ENCODE measurements around the gene PTGS2.
"Not testable (repeated sequence)": the region's sequence is repeated elsewhere in the genome, so short reads cannot be mapped to it uniquely, and the experiment has no call there.

Gene PTGS2

GRCh38 chr1:186670297-186671135, 9.7 kb downstream of the PTGS2 start:
- no peak for DNase-seq (ENCODE audit: low spot score)

DNA sequence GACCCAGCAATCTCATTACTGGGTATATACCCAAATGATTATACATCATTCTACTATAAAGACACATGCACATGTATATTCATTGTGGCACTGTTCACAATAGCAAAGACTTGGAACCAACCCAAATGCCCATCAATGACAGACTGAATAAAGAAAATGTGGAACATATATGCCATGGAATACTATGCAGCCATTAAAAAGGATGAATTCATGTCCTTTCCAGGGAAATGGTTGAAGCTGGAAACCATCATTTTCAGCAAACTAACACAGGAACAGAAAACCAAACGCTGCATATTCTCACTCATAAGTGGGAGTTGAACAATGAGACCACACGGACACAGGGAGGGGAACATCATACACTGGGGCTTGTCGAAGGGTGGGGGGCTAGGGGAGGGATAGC, 10.4 kb downstream of the PTGS2 start:
- DNase-seq (ENCODE audit: low spot score) = not testable (repeated sequence)

GRCh38 chr1:186664217-186664616, 16.0 kb downstream of the PTGS2 start:
- not testable (repeated sequence) for DNase-seq (ENCODE audit: low spot score)

DNA sequence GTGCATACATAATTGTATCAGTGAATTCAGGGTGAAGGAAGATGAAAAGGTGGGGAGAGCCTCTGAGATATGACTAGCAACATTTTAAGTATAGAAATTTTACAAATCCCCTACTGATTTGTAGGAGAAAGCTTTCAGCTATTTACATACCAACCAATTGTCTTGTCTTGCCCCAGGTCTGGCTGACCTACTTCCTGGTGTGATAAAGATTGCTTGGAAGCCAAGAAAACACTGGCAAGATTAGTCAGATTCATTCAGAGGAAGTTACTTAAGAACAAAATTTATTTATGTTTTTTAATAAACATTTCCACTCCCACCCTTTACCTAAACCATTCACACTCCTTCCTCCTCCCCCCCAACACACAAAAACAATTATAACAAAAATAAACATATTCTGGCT, 17.5 kb downstream of the PTGS2 start:
- peak; percentile 69 for DNase-seq (ENCODE audit: low spot score)

- no peak for DNase-seq (ENCODE audit: low spot score)
Measured at GRCh38 chr1:186659890-186660341, 20.3 kb downstream of the PTGS2 start.

DNA sequence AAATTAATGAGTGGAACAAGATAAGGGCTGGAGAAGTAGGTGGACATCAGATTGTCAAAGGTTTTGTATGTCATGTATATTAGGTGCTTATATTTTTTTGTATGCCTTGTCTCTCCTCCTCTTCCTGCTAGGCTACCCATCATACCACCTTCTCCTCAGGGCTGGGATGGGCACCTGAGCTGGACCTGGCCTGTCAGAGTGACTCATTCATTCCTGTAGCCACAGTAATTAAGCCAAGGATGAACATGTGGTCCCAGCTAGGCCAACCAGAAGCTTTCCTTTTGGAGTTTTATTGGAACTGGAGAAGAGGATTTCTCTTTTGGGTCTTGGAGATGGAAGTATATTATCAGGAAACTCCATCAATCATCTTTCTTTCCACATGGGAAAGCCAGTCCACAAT, 21.2 kb downstream of the PTGS2 start:
- no peak for DNase-seq (ENCODE audit: low spot score)

GRCh38 chr1:186657481-186657880, 22.7 kb downstream of the PTGS2 start:
- no peak for DNase-seq (ENCODE audit: low spot score)

GRCh38 chr1:186655876-186656275, 24.3 kb downstream of the PTGS2 start:
- DNase-seq (ENCODE audit: low spot score) = peak; percentile 90

DNA sequence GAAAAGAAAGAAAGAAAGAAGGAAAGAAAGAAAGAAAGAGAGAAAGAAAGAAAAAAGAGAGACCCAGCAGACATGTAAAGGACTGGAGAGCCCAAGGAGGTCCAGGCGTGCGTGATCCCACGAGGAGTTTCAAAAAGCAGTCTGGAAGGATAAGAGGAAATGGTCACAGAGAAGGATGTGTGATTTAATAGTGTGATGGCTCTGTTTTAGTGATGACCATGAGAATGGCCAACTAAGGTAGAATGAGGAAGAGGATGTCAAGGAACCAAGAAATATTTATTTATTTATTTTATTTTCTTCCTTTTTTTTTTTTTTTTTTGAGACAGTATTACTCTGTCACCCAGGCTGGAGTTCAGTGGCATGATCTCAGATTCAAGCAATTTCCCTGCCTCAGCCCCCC, 25.5 kb downstream of the PTGS2 start:
- no peak for DNase-seq (ENCODE audit: low spot score)

DNA sequence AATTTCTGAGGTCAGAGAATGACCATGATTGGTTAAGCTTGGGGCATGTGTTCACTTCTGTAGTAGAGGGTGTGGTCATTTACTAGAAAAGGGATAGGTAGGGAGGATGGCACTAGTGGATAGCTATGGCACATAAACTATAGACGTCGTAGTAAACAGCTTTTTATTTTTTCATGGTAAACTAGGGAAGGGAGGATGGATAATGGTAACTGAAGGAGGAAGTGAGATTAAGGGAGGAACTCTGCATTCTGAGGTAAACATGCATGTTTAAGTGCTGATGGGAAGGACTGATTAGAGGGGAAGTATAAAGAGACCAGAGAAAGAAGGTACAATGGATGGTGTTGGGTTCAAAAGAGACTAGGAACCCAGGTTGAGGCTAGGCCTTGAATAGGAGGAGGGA, 26.9 kb downstream of the PTGS2 start:
- no peak for DNase-seq (ENCODE audit: low spot score)

DNA sequence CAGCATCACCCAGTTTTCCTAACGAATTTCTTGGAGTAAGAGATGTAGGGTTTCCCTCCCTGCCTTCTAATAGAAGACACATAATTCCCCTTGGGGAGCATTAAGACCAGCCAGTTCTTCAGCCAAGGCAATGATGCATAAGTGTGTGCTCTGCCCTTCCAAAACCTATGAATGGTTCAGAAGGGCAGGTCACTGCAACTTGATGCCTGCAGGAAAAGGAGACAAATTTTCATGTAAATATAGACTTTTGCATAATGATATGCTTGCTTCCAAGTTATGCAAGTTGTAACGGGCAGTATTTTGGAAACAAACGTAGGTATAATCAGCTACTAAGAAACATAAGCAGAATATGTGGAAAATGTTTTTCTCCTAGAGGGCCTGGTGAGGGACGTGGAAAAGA, 31.6 kb downstream of the PTGS2 start:
- DNase-seq (ENCODE audit: low spot score) = no peak

- DNase-seq (ENCODE audit: low spot score) = not testable (repeated sequence)
Measured at GRCh38 chr1:186647985-186648384, 32.2 kb downstream of the PTGS2 start.

GRCh38 chr1:186643614-186644013, 36.6 kb downstream of the PTGS2 start:
- DNase-seq (ENCODE audit: low spot score) = no peak

DNA sequence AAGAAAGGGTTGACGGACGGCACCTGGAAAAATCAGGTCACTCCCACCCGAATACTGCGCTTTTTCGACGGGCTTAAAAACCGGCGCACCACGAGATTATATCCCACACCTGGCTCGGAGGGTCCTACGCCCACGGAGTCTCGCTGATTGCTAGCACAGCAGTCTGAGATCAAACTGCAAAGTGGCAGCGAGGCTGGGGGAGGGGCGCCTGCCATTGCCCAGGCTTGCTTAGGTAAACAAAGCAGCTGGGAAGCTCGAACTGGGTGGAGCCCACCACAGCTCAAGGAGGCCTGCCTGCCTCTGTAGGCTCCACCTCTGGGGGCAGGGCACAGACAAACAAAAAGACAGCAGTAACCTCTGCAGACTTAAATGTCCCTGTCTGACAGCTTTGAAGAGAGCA, 42.7 kb downstream of the PTGS2 start:
- DNase-seq (ENCODE audit: low spot score) = not testable (repeated sequence)

GRCh38 chr1:186636786-186637185, 43.4 kb downstream of the PTGS2 start:
- no peak for DNase-seq (ENCODE audit: low spot score)

DNA sequence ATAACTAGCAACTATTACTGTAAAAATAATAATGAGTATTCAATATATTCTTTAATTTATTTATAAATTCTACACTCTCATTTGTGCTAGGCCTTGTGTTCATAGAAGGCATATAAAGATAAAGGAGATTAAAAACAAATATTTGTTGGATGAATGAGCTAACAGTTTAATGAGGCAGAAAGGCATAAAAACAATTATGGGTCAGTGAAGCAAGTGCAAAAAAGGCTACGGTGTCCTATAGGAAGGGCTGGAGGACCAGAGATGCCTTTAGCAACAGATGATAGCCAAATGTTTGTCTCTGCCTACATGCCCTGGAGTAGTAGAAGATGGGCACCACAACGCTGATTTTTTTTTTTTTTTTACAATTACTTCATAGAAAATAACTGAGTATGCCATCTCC, 45.7 kb downstream of the PTGS2 start:
- DNase-seq (ENCODE audit: low spot score) = no peak

DNA sequence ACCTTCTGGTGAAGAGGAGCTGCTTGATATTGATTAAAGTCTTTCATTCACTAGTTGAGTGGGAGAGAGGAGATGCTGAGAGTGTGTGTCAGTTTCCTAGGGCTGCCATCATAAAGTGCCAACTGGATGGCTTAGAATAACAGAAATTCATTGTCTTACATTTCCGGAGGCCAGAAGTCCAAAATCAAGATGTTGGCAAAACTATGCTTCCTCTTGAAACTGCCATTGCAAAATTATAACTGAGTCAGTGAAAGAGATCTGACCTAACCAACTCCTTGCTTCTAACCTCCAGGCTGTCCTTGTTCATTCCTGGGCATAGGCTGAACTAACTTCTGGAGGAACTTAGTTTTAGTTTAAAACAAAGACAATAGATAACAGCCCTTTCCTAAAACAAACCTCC, 47.1 kb downstream of the PTGS2 start:
- DNase-seq (ENCODE audit: low spot score) = no peak

- DNase-seq (ENCODE audit: low spot score) = no peak
Measured at GRCh38 chr1:186629341-186629740, 50.9 kb downstream of the PTGS2 start.

DNA sequence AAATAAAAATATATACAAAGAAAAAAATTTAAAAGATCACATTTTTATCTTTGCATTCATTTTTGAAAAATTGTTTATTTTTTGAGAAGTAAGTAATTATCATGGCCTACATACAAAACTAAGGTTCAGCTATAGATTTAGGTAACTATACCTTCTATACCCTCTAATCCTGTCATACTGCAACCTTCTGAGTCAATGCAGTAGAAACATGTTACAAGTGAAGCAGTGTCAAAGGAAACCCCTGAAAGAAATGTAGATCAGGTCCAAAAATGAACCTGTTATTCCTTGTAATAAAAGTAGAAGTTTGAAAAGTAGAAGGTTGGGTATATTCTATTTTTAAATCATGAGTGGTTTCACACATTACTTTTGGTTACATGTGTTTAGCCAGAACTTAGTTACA, 51.3 kb downstream of the PTGS2 start:
- no peak for DNase-seq (ENCODE audit: low spot score)

- no peak for DNase-seq (ENCODE audit: low spot score)
Measured at GRCh38 chr1:186627019-186627418, 53.2 kb downstream of the PTGS2 start.

DNA sequence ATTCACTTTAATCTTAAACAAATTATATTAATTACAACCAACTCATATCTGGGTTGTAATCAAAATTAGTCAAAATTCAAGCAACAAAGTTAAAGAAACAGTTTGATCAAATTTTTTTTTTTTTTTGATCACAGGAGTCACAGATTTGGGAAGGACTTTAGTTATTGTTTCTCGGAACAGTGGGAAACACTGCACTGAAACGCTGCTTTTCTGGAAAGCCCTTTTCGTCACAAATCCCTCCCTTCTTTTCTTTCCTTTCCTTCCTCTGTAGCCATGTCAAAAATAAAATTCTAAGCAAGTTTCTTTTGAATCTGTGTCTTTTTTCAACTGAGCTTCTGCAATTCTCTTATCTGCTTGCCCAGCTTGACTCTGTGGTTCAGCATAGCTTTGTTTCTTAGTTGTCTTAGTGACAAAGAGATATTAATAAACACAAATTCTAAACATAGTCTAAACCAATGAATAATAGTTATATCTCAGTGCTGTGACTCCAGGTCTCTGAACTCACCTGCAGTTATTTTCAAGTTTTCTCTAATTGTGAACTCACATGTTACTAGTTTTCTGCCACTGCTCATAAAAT, 53.8 kb downstream of the PTGS2 start:
- no peak for DNase-seq (ENCODE audit: low spot score)

DNA sequence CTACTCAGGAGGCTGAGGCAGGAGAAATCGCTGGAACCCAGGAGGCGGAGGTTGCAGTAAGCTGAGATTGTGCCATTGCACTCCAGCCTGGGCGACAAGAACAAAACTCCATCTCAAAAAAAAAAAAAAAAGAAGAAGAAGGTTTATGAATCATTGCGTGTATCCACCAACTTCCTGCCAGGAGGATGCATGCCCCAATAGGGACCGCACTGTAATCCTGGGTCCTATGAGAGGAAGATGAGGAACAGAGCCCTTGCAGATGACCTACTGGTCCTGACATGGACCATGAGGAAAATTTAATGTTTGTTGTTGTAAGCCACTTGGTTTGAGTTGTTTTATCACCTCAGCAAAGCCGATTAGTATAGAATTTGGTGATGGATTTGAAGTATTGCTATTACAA, 56.7 kb downstream of the PTGS2 start:
- DNase-seq (ENCODE audit: low spot score) = no peak
